Measurements from ENCODE around the gene PRPF31. TPM values are rescaled to one million over a fixed set of nuclear protein-coding genes. Genes with fewer than 3 reads are reported as not detected.

The PRPF31 gene
- total and polyA plus RNA-seq, 9 donors = 30.0 to 62.2 (median 51.1) TPM

GRCh38 chr19:54142166-54142780 lies 26.7 kb downstream of the PRPF31 start:
- Histone ChIP-seq H3K36me3 (no peaks in the 10 kb centered on the region), H3K4me3 (no peak overlapping the region), H3K4me1 (ENCODE audit: insufficient read depth) (peaks cover 4% of the 10 kb centered on the region), H3K27ac (no peak overlapping the region), H3K9me3 (no peaks in the 10 kb centered on the region), H3K27me3 (no peaks in the 10 kb centered on the region)
- intact Hi-C loops (cut with DNase I) = no loop called here
- TF ChIP-seq EP300 (IDR thresholded peaks at IDR 0.05) = no peak
- TF ChIP-seq CTCF (IDR thresholded peaks at IDR 0.05) = no peak
- no peak for TF ChIP-seq POLR2A (IDR thresholded peaks at IDR 0.05)
- no peak for DNase-seq
- WGBS, 3 donors = 82 to 89% (median 85%) methylated on average over 7 of the region's 7 CpGs

GRCh38 chr19:54145541-54146158 lies 30.1 kb downstream of the PRPF31 start:
- intact Hi-C loops (cut with DNase I) = no loop called here
- H3K27me3 ChIP-seq = no peaks in the 10 kb centered on the region
- peaks cover 3% of the 10 kb centered on the region for H3K4me1 ChIP-seq (ENCODE audit: insufficient read depth)
- no peak overlapping the region for H3K4me3 ChIP-seq
- H3K9me3 ChIP-seq = no peaks in the 10 kb centered on the region
- no peak for DNase-seq
- TF ChIP-seq POLR2A (IDR thresholded peaks at IDR 0.05) (no peak), CTCF (IDR thresholded peaks at IDR 0.05) (no peak), EP300 (IDR thresholded peaks at IDR 0.05) (no peak)
- 87 to 93% (median 88%) methylated on average over 28 of the region's 28 CpGs for WGBS, 3 donors
- no peak overlapping the region for H3K27ac ChIP-seq
- H3K36me3 ChIP-seq = no peaks in the 10 kb centered on the region

GRCh38 chr19:54147676-54148075 lies 32.1 kb downstream of the PRPF31 start:
- no peaks in the 10 kb centered on the region for H3K9me3 ChIP-seq
- H3K36me3 ChIP-seq = no peaks in the 10 kb centered on the region
- TF ChIP-seq EP300 (IDR thresholded peaks at IDR 0.05) (no peak), POLR2A (IDR thresholded peaks at IDR 0.05) (no peak), CTCF (IDR thresholded peaks at IDR 0.05) (no peak)
- H3K27ac ChIP-seq = peak overlapping the region in 1 of 2 donors; percentile 66
- DNase-seq = peak in 3 of 5 donors; percentile 64 to 73 (median 64)
- 18 to 29% (median 22%) methylated on average over 3 of the region's 3 CpGs for WGBS, 3 donors
- no peak overlapping the region for H3K4me3 ChIP-seq
- peaks cover 3% of the 10 kb centered on the region for H3K4me1 ChIP-seq (ENCODE audit: insufficient read depth)
- intact Hi-C loops (cut with DNase I) = no loop called here
- no peaks in the 10 kb centered on the region for H3K27me3 ChIP-seq

GRCh38 chr19:54148158-54148557 lies 32.6 kb downstream of the PRPF31 start:
- Histone ChIP-seq H3K36me3 (no peaks in the 10 kb centered on the region), H3K9me3 (no peaks in the 10 kb centered on the region), H3K4me3 (no peak overlapping the region), H3K27me3 (no peaks in the 10 kb centered on the region), H3K4me1 (ENCODE audit: insufficient read depth) (peaks cover 3% of the 10 kb centered on the region), H3K27ac (peak overlapping the region in 1 of 2 donors; percentile 66)
- intact Hi-C loops (cut with DNase I) = no loop called here
- no peak for TF ChIP-seq EP300 (IDR thresholded peaks at IDR 0.05)
- TF ChIP-seq CTCF (IDR thresholded peaks at IDR 0.05) = no peak
- TF ChIP-seq POLR2A (IDR thresholded peaks at IDR 0.05) = no peak
- peak in 1 of 5 donors; percentile 59 for DNase-seq
- WGBS, 3 donors = 50 to 61% (median 59%) methylated on average over 14 to 19 of the region's 19 CpGs
